Stimulated activated CD4-positive, alpha-beta T cell treated with anti-CD3 and anti-CD28 coated beads, Interleukin-12 subunit alpha, Interleukin-12 subunit beta, amount 100 ng/mL, for 4 hours (primary cell): ENCODE measurements around the gene UBN2.

Source experiments
- DNase-seq: peaks from one replicate; pipeline ENCODE4 v3.0.0-alpha.2; 2020

Gene UBN2

DNA sequence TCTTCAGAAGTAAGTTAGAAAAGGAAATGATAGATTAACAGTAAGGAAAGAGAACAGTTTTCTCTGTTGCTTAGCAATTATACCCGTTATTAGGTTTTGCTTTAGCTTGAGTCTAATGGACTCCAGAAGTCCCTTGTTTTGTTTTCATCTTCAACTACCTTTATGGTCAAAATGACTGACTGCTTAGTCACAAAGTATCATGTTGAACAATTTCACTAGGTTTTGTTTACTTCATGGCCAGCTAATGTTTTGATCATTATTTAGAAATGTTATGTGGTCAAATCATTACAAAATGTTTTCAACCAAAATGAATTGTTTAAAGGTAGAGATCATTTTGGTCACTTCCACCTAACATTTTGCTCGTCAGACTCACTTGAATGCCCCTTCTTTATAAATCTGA is 1.9 kb downstream of the UBN2 start:
- DNase-seq = no peak

DNA sequence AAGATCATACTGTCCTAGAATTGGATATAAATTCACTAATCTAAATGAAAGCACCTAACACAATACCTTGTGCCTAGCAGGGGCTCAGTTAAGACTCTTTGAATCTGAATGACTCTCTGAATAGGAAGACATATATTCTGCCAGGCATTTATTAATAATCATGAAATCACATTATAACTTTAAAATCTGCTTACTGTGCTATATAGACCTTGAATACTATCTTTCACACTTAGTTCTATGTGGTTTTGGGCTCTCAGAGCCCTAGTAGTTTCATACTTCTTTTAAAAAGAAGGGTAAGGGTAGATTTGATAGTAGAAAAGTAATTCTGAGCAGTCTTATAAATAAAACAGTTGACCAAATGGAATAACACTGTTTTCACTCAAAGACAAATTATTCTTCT is 10.2 kb downstream of the UBN2 start:
- no peak for DNase-seq

DNA sequence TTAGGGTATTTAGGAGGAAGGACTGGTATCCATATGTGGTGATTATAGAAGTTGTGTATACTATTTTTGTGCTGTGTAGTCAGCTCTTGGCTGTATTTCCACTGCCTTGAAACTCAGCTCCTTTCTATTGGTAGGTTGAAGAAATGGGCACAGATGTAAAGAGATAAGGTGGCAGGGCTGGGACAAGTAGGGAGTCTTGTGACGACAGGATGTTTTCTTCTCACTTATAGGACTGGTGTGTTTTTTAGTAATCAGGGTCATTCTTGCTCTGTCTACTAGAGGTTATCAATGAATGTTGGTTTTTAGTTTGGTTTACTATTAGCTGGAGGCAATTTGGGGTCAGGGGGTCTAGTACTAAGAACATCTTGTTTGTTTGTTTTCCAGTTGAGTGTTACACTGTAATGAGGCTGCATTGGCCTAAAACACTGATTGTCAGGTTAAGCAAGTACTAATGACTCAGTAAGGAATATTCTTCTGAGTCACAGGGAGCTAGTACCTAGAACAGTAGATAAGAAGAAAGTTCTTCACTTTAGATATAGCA is 11.8 kb downstream of the UBN2 start:
- DNase-seq = no peak

DNA sequence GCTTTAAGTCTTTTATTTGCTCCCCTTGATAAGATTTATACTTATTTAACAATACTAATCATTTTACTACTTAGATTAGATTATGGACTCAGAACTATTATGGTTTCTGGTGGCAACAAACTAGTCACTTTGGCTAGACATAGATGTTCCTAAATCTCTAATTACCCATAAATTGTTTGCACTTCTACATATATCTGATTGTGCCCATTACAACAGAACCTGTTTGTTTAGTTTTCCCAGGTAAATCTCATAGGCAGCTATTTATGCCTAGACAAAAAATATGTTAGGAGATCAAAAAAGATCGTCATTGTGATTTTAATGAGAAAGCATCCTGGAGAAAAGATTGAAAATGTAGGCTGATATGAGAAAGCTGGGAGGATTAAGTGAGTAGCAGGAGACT is 14.4 kb downstream of the UBN2 start:
- no peak for DNase-seq

DNA sequence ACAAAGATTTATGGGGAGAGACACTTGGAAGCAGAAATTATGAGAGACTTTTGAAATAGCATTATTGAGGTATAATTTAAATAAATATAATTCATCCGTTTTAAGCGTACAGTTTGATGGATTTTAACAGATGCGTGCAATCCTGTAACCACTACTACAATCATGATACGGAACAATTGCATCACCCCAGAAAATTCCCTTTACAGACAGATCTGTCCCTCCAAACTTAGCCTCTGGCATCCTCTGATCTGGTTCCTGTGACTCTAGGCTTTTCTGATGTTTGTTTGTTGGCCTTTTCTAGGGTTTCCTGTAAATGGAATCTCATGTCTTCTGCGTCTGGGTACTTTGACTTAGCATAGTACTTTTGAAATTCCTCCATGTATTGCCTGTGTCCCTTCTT is 15.5 kb downstream of the UBN2 start:
- DNase-seq = no peak

DNA sequence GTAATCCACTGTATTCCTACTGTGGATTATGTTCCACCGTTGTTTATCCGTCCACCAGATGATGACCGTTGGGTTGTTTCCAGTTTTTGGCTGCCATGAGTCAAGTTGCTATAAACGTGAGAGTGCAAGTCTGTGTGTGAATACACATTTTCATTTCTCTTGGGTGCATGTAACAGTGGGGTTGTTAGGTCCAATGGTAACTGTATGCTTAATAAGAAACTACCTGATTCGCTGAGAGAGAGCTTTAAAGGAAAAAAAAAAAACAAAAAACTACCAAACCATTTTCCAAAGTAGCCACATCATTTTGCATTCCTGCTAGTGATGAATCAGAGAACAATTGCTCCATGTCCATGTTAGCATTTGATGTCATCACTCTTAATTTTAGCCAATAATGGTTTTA is 15.9 kb downstream of the UBN2 start:
- DNase-seq = no peak

DNA sequence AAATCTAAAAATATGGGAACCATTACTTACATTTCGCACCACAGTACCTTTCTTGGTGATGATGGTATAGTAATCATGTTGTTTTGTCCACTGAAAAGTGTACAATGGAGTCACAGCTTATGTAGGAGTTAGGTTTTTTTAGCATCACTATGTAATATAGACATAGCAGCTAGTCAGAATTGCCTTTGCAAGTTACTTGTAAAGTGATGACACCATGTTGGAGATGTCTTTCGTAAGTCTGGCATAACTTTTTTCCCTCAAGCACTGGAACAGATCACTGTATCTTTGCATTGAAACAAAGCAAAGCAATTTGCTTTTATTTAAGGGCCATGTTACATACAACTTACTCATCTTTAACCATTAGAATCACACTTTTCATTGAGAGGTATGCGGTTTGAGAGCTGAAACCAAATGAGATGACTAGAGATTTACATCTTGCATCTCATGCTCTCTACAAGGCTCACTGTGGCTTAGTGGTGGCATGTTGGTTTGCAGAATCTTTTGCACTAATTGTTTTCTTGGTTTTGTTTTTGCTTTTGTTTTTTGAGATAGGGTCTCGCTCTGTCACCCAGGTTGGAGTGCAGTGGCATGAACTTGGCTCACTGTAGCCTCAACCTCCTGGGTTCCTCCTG is 18.3 kb downstream of the UBN2 start:
- no peak for DNase-seq

DNA sequence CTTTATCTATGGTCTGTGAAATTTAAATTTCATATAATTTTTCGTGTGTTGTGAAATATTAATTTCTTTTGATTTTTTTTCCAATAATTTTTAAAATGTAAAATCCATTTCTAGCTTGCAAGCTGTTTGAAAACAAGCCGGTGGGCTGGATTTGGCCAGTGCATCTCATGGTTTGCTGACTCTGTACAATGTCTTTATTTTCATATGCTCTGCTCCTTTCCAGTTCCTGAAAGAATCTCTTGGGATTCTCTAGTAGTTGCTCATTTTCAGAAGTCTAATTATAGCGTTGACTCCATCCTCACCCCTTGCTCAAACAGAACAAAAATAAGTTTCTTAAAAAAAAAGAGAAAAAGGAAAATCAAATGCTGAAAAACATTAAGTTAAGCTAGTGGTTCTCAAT is 21.4 kb downstream of the UBN2 start:
- DNase-seq = no peak

DNA sequence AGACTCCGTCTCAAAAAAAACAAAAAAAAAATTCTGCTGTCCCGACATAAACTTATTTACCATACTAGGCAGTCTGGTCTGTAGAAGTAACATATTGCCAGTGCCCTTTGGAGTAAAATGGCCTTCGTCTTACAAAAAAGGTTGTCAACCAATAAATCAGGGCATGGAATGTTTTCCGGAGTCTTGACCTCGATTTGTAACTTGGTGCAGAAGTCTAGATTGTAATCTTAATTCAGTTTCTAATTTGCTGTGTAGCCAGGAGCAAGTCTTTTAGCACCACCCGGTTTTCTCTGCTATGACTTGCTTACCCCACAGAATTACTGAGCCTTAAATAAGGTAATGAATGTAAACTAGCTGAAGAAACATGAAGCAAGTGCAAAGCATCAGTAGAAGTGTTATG is 23.2 kb downstream of the UBN2 start:
- DNase-seq = no peak

DNA sequence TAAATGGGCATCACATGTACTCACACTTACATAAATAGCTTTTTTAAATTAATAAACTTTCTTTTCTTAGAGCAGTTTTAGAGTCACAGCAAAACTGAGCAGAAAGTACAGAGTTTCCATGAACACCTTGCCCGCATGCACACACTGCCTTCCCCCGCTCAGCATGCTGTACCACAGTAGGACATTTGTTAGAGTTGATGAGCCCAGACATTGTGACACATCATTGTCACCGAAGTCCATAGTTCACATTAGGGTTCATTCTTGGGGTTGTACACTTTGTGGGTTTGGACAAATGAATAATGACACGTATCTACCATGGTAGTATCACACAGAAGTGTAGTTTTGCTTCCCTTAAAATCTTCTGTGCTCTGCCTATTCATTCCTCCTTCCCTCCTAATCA is 23.7 kb downstream of the UBN2 start:
- DNase-seq = no peak

DNA sequence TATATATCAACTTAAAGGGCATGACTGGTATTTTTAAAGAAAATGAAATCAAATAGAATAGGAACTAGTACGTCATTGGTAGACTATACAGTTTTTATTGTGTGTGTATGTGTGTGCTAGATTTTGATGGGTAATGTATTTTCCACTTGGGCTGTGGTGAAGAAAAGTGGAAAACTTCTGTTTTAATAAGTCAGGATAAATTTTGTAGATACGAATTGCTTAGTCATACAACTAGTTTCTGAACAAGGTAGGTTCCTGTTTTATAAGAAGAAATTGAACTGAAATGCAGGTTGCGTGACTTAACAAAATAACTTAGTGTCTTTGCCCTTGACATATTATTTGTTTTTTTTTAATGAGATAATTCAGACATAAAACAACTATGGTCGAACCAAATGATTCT is 24.3 kb downstream of the UBN2 start:
- no peak for DNase-seq

DNA sequence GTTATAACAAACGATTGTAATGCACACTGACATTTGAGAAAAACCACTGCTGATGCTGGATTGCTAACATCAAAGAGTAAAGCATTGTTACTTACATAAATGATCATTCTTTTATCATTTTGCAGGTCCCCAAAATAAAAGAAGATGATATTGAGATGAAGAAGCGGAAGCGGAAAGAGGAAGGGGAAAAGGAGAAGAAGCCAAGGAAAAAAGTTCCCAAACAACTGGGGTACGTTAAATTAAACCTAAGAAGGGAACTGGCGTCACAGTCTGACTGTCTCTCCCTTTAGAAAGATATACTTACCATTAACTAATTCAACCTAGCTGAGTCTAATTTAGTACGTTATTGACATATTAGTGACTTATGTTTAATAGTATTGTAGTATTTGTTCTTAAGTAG is 28.1 kb downstream of the UBN2 start:
- no peak for DNase-seq

DNA sequence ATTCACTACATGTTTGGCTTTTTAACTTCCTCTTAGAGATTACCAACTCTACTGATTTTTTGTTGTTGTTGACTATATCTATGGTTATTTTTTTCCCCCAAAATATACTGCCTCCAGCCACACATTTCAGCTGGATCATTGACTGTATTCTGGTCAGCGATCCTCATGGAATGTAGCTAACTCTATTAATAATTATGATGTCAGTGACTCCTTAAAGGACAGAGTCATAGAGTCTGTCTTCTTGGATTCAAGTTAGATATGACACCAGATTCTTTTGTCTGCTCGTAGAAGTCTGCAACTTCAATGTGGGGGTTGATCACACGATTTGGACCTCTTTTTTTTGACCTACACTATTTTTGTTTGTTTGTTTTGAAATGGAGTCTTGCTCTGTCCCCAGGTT is 33.2 kb downstream of the UBN2 start:
- no peak for DNase-seq

DNA sequence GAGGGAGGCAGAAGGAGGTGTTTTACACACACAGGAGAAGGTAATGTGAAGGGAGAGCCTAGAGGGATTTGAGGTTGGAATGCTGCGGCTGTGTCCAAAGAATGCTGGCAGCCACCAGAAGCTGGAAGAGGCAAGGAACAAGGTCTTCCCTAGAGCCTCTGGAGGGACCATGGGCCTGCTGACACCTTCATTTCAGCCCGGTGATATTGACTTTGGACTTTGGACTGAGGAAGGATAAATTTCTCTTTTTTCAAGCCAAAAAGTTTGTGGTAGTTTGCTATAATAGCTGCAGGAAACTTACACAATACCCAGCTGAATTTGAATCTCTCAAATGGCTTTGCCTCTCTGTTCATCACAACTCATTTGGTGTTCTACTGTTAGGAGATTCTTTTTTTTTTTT is 34.6 kb downstream of the UBN2 start:
- DNase-seq = no peak

DNA sequence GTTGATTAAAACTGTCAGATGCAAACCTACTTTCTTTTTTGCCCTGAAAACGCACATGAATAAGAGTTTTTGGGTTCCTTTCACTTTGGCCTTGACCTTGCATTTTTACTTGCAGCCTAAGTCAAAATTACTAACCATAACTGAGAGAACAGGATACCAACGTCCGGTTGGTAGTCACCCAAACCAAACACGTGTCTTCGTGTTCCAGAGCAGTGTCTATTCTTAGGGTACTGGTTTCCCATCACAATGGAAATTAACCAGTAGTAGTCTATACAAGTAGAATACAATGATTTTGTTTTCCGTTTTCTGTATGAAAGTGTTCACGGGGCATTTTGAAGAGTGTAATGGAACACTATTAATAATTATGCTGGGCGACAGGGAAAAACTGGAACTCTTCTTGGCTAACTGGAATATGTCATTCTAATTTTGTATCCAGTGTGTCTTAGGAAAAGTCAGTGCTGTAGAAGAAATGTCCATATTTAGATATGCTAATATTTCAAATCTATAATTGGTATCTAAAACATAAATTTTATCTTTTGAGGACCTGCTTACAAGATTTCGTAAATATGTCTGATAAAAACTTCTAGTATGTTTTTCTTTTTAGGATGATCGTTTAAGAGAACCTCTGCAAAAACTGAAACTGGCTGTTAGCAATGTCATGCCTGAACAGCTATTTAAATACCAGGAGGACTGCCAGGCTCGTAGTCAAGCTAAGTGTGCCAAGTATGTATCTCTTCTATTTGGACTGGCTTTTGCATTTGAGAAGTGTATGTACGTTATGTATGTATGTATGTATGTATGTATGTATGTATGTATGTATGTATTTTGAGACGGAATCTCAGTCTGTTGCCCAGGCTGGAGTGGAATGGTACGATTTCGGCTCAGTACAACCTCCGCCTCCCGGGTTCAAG is 40.9 kb downstream of the UBN2 start:
- no peak for DNase-seq

DNA sequence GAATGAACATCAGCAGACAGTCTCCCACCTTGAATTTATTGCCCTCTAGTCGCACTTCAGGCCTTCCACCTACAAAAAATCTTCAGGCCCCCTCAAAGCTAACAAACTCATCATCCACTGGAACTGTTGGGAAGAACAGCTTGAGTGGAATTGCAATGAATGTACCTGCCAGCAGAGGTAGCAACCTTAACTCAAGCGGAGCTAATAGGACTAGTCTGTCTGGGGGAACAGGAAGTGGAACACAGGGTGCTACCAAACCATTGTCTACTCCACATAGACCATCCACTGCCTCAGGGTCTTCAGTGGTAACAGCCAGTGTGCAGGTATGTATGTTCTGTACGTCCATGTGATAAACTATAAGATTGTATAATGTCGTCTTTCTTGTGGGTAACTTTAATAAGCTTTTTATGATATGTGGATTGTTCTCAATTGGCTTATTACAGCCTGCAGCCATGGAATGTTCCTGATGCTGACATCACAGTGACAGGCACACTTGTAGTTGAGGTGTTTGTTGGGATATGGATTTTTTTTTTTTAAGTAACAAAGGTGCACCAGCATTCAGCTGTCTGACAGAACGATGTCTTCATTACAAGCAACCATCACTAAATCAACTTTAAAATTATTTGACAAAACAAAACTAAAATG is 53.3 kb downstream of the UBN2 start:
- DNase-seq = no peak

DNA sequence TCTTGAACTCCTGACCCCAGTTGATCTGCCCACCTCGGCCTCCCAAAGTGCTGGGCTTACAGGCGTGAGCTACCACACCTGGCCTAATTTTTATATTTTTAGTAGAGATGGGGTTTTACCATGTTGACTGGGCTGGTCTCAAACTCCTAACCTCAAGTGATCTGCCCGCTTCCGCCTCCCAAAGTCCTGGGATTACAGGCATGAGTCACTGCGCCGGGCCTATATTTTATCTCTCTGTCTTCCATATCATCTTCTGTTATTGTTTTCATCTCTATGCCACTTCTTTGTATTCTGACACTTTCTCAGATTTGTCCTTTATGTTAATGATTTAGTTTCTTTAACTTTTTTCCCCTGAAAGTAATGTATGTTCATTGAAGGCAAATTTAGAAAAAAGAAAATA is 55.1 kb downstream of the UBN2 start:
- DNase-seq = no peak

DNA sequence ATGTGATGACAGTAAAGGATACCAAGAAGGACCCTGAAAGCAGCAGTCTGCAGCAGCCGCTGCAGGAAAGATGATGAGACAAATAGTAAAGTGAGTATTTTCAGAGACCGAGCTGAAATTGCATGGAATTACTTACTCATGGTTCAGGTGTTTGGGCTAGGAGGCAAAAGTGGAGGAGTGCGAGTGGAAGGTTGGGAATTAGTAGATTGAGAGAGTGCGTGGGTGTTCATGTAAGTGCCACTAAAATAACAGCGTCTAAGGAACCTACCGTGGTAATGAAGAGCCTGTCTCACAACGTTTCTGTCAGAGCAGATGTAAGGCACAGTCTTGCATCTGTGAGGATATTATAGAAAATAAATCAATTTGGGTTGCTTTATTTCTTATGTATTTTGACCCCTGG is 61.8 kb downstream of the UBN2 start:
- no peak for DNase-seq

DNA sequence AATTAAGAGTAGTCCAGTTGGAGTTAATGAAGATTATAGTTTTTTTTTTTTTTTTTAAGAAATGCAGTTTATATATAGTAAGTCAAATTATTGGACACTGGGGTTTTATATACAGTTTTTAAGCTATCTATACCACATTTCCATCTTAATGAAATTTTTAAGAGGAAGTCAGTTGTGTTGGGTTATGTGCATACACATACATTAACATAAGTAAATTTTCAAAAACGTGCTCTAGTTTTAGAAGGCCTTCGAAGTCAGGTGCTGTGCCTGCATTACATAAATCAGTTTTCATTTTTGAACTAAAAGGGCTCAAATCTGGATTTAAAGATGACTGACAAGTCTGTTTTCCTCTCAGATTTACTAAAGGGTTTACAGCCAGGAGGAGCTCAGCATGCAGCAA is 62.5 kb downstream of the UBN2 start:
- DNase-seq = no peak

DNA sequence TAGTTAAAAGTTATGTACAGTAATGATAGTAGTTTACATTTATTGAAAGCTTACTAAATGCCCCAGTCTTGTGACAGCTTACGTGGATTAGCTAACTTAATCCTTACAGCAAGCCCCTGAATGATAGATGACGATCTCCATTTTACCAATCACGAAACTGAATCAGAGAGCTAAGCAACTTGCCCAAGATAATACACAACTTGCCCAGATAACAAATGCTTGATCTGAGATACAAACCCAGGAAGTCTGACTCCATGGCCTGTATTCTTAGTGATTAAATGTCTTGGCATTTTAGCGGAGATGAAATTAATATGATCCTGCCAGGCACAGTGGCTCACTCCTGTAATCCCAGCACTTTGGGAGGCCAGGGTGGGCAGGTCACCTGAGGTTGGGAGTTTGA is 63.2 kb downstream of the UBN2 start:
- DNase-seq = no peak

DNA sequence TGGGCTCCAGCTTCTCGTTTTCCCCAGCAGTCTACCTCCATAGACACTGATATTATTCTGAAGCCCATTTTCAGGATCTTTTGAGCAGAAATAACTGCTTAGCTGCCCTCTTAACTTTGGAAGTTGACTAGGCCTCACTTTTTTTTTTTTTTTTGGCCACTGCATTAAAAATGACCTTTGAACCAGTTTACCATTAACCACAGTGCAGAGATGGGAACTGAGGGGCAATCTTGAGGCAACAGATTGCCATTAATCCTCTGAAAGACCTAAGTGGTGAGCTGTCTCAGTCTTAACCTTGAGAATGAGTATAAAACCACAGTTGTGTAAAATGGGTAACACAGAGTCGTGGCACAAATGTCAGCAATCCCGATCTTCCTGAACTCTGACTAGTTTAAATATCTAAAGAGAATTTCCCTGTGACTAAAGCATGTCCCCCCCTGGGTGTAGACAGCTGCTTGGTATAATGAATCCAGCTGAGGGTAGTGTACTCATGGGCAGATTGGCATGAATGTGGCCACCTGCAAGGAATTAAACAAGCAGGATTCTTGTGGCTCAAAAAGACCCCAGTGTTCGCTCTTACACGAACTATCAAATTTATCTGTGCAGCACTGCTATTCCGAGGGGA is 64.0 kb downstream of the UBN2 start:
- no peak for DNase-seq

DNA sequence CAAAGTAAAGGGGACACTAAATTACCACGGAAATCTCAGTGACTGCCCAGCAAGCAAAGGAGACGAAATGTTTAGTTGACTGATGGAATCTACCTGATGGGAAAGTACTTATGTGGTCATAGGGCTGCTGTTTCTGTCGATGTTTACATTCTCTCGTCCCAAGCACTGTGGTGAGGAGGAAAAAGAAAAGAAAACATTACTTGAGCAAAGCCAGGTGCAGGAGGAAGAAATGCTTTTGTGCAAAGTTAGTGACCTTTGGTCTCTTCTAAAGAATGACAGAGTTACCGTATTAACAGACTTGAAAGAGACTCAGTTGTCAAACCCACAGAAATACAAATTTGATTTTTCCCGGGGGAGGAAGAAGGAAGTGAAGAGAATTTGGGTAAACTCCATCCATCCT is 66.8 kb downstream of the UBN2 start:
- no peak for DNase-seq

DNA sequence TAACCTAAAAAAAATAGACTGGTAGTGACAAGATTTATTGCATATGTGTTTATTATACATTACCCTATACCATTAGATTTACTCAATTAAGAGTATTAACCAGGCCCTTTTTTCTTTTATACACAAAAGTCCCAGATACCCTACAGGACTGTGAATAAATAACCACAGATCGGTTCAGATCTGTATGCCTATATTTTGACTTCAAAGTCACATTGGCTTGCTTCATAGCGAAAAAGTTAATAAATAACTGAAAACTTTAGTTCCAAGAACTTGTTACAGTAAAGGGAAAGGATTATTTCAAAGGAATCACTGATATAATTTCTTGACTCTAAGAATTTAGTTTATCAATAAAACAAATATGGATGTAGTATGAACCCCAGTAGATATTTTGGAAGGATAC is 68.3 kb downstream of the UBN2 start:
- DNase-seq = no peak

DNA sequence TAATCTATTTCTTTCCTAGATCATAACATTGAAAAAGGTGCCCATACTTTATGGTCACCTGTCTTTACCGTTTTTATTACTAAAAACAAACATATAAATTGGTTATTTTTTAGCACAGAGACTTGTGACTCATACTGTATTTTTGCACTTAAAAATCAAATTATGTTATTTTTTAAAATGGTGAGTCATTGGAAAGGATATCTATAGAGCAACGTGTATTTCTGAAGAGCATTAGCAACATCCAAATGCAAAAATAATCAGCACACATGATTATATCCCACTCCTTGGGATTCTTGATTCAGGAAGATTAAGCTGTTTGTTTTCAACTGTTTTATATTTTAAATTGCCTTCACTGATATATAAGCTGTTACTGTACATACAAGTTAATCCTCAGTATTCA is 69.4 kb downstream of the UBN2 start:
- no peak for DNase-seq
